HCT116 (cell line): Measurements from ENCODE around the gene C14orf132. TPM values are rescaled to one million over a fixed set of nuclear protein-coding genes. Genes with fewer than 3 reads are reported as not detected.

Experiments
- ATAC-seq: fragments of 200-7000 bp; cut with Tn5 transposase; 2 replicates; pipeline ENCODE4 v1.9.1; 2020; ENCODE audit warnings: mild to moderate bottlenecking, moderate library complexity
- BruUV-seq: library from RNA; stranded (reverse); fragments of 400-500 nt; replicated peaks from 2 replicates; lab custom pipeline; 2021; lab: Mats Ljungman, UMichigan
- CTCF ChIA-PET: fragments of 300-600 bp; sonication (Branson Sonifier 250); formaldehyde crosslinking; loops from one replicate; lab custom pipeline; 2021; ENCODE audit warnings: antibody characterized with exemption; lab: Charles Lee
- POLR2A ChIA-PET: fragments of 300-600, 350-600 bp; sonication (Branson Sonifier 250); formaldehyde crosslinking; loops from one replicate; lab custom pipeline; 2021; ENCODE audit warnings: antibody characterized with exemption; lab: Charles Lee
- RAD21 ChIA-PET, 2 experiments: fragments of 300-600 bp; sonication (Branson Sonifier 250); formaldehyde crosslinking; loops; one replicate each; lab custom pipeline; 2023; ENCODE audit warnings: low total read pairs in 2 of 2; ENCODE audit not compliant: uncharacterized antibody in 2 of 2, unreplicated experiment in 2 of 2, low non-redundant PET in 1 of 2; lab: Charles Lee
- DNase-seq: peaks from one replicate; pipeline ENCODE4 v3.0.0-alpha.2; 2010; ENCODE audit warnings: low read depth, low spot score
- H2AFZ ChIP-seq: fragments of 200-600 bp; shearing (Covaris generic), sonication (generic); 2 replicates; pipeline ENCODE4 v1.6.1; 2017; ENCODE audit warnings: low read depth, mixed run types, mixed read lengths, antibody characterized with exemption, low read length; ENCODE audit not compliant: poor library complexity, severe bottlenecking
- H3K27ac ChIP-seq: 2 replicates; pipeline ENCODE4 v1.5.1; 2012; ENCODE audit warnings: low read depth, low read length
- H3K27me3 ChIP-seq: fragments of 200-600 bp; sonication (generic); 2 replicates; pipeline ENCODE4 v1.6.1; 2016; ENCODE audit warnings: mixed run types, low read length, mixed read lengths; ENCODE audit not compliant: insufficient read depth
- H3K36me3 ChIP-seq, 2 experiments: fragments of 200-500 bp in 1 of 2; fragments of 200-600 bp in 1 of 2; sonication (Bioruptor generic) in 1 of 2; sonication (generic) in 1 of 2; 2 replicates each; pipeline versions ENCODE4 v1.5.1 to v1.6.1; 2014 to 2016; ENCODE audit warnings: low read length in 2 of 2, inconsistent platforms in 1 of 2, mixed read lengths in 1 of 2, mixed run types in 1 of 2; ENCODE audit not compliant: insufficient read depth in 2 of 2, control insufficient read depth in 1 of 2
- H3K4me1 ChIP-seq, 2 experiments: fragments of 200-600 bp in 1 of 2; sonication (generic) in 1 of 2; 2 replicates each; pipeline versions ENCODE4 v1.5.1 to v1.6.1; 2012 to 2017; ENCODE audit warnings: low read length in 2 of 2, inconsistent platforms in 1 of 2, mild to moderate bottlenecking in 1 of 2, mixed read lengths in 1 of 2, mixed run types in 1 of 2, moderate library complexity in 1 of 2; ENCODE audit not compliant: insufficient read depth in 2 of 2, control insufficient read depth in 1 of 2
- H3K4me2 ChIP-seq: fragments of 200-600 bp; sonication (generic); 2 replicates; pipeline ENCODE4 v1.6.1; 2017; ENCODE audit warnings: mixed run types, low read length, mixed read lengths
- H3K4me3 ChIP-seq, 2 experiments: fragments of 200-600 bp in 1 of 2; sonication (generic) in 1 of 2; replicated peaks in 1 of 2; 2 replicates each; pipeline ENCODE4 v1.5.1; 2011 to 2016; ENCODE audit warnings: low read length in 2 of 2, control low read depth in 1 of 2, low read depth in 1 of 2, mild to moderate bottlenecking in 1 of 2, mixed read lengths in 1 of 2, mixed run types in 1 of 2
- H3K79me2 ChIP-seq: fragments of 200-600 bp; sonication (generic); 2 replicates; pipeline ENCODE4 v1.6.1; 2017; ENCODE audit warnings: mild to moderate bottlenecking, mixed run types, low read length, moderate library complexity, mixed read lengths; ENCODE audit not compliant: insufficient read depth
- H3K9ac ChIP-seq: fragments of 200-600 bp; sonication (generic); 2 replicates; pipeline ENCODE4 v1.6.1; 2016; ENCODE audit warnings: low read length, mixed read lengths
- H3K9me2 ChIP-seq: fragments of 200-600 bp; sonication (generic), shearing (Covaris generic); 2 replicates; pipeline ENCODE4 v1.6.1; 2017; ENCODE audit warnings: mixed run types, mild to moderate bottlenecking, moderate library complexity; ENCODE audit not compliant: insufficient read depth
- H3K9me3 ChIP-seq, 2 experiments: fragments of 200-500 bp in 1 of 2; fragments of 200-600 bp in 1 of 2; sonication (Bioruptor generic) in 1 of 2; sonication (generic) in 1 of 2; 2 replicates each; pipeline ENCODE4 v1.6.1; 2014 to 2017; ENCODE audit warnings: low read length in 2 of 2, mixed read lengths in 2 of 2, inconsistent platforms in 1 of 2, low read depth in 1 of 2, mild to moderate bottlenecking in 1 of 2, mixed run types in 1 of 2, moderate library complexity in 1 of 2; ENCODE audit not compliant: control insufficient read depth in 1 of 2, insufficient read depth in 1 of 2
- H4K20me1 ChIP-seq: fragments of 200-600 bp; sonication (generic), shearing (Covaris generic); 2 replicates; pipeline ENCODE4 v1.6.1; 2017; ENCODE audit warnings: mixed run types, mild to moderate bottlenecking, moderate library complexity; ENCODE audit not compliant: insufficient read depth
- REST ChIP-seq: IDR thresholded peaks from 2 replicates; pipeline ENCODE4 v1.6.1; 2012; ENCODE audit warnings: low read depth
- SRF ChIP-seq: IDR thresholded peaks from 2 replicates; pipeline ENCODE4 v1.6.1; 2012; ENCODE audit warnings: low read depth
- TCF7L2 ChIP-seq: IDR thresholded peaks from 2 replicates; pipeline ENCODE4 v1.7.0; 2011; ENCODE audit warnings: borderline replicate concordance, inconsistent platforms; ENCODE audit not compliant: insufficient read depth, insufficient read length; ENCODE audit errors: extremely low read depth
- YY1 ChIP-seq: IDR thresholded peaks from 2 replicates; pipeline ENCODE4 v1.6.1; 2011; ENCODE audit warnings: low read length, low read depth, moderate library complexity, mild to moderate bottlenecking; ENCODE audit not compliant: insufficient replicate concordance; ENCODE audit errors: extremely low read depth
- ZNF274 ChIP-seq: fragments of 200-500 bp; sonication (Bioruptor generic); IDR thresholded peaks from 2 replicates; pipeline ENCODE4 v1.6.1; 2014; ENCODE audit warnings: mild to moderate bottlenecking, low read depth, low read length, inconsistent platforms
- intact Hi-C: fragments of 100-400 bp; cut with micrococcal nuclease; formaldehyde crosslinking; loops from 2 replicates; pipeline ENCODE4 v1.10.0; 2022
- total RNA-seq: library from RNA; stranded (reverse); gene quantifications from one replicate; pipeline ENCODE4 v1.2.1, GENCODE V29; 2021; ENCODE audit not compliant: unreplicated experiment

C14orf132 gene
- total RNA-seq, 1 experiment from 2014 or later, result 3.4 TPM

DNA sequence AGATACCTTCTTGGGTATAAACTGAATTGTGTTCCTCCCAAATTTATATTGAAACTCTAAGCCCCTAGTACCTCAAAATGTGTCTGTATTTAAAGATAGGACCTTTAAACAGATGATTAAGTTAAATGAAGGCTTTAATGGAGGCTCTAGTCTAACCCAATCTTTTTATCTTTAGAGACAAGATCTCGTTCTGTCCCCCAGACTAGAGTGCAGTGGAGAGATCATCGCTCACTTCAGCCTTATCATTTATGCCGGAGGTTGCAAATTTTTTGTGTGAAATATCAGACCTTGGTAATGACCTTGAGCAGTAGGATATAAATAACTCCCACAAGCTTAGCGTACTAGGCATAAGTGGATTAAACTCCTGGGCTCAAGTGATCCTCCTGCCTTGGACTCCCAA lies 81.8 kb downstream of the C14orf132 start:
- CTCF ChIA-PET, result no interaction called here
- H3K9me3 ChIP-seq, result no peaks in the 10 kb centered on the region
- POLR2A ChIA-PET, result no interaction called here
- H2AFZ ChIP-seq, result no peak overlapping the region
- no peak overlapping the region for H3K9ac ChIP-seq
- no peaks in the 10 kb centered on the region for H3K4me1 ChIP-seq
- no TSS peak for BruUV-seq
- intact Hi-C loops, result no loop called here
- ATAC-seq (no peak), DNase-seq (no peak)
- H3K36me3 ChIP-seq, result no peaks in the 10 kb centered on the region
- no peaks in the 10 kb centered on the region for H3K9me2 ChIP-seq
- H3K4me2 ChIP-seq, result no peak overlapping the region
- H3K79me2 ChIP-seq, result no peaks in the 10 kb centered on the region
- no peak overlapping the region for H3K27ac ChIP-seq
- H4K20me1 ChIP-seq, result no peaks in the 10 kb centered on the region
- TF ChIP-seq TCF7L2 (no peak), ZNF274 (no peak), REST (no peak), YY1 (no peak), SRF (no peak)
- no peak overlapping the region for H3K4me3 ChIP-seq
- RAD21 ChIA-PET, result no interaction called here
- H3K27me3 ChIP-seq, result no peaks in the 10 kb centered on the region
